CD4-positive, CD25-positive, alpha-beta regulatory T cell (primary cell): Measurements from ENCODE around the gene LANCL2. TPM values are rescaled to one million over a fixed set of nuclear protein-coding genes. Genes with fewer than 3 reads are reported as not detected.
A peak's percentile ranks its signal among the peaks of the same experiment; 100 is the strongest.

Source experiments
- ATAC-seq, 2 donors: fragments of 150-1000 bp; cut with Tn5 transposase; one replicate each; pipeline ENCODE4 v1.10.0; 2021; ENCODE audit warnings: low read depth in 2 of 2, moderate number of reproducible peaks in 2 of 2, moderate library complexity in 1 of 2
- DNase-seq, 3 donors: peaks; one replicate each; pipeline versions ENCODE4 v3.0.0 to v3.0.0-alpha.2; 2012 to 2022; ENCODE audit warnings: mixed read lengths in 1 of 3
- H3K27ac ChIP-seq: one replicate; pipeline ENCODE4 v1.7.0; 2013; ENCODE audit warnings: mild to moderate bottlenecking, low read length; ENCODE audit not compliant: insufficient read depth, poor library complexity, severe bottlenecking
- H3K27me3 ChIP-seq: one replicate; pipeline ENCODE4 v1.7.0; 2013; ENCODE audit warnings: low read length; ENCODE audit not compliant: control insufficient read depth, insufficient read depth
- H3K36me3 ChIP-seq: one replicate; pipeline ENCODE4 v1.7.0; 2013; ENCODE audit warnings: mild to moderate bottlenecking, low read length, moderate library complexity; ENCODE audit not compliant: control insufficient read depth, insufficient read depth
- H3K4me1 ChIP-seq: 2 replicates; pipeline ENCODE4 v1.7.0; 2013; ENCODE audit warnings: mild to moderate bottlenecking, low read length; ENCODE audit not compliant: insufficient read depth, control insufficient read depth, poor library complexity, severe bottlenecking
- H3K4me3 ChIP-seq: one replicate; pipeline ENCODE4 v1.7.0; 2013; ENCODE audit warnings: low read depth, mild to moderate bottlenecking, low read length, moderate library complexity
- H3K9me3 ChIP-seq, 2 experiments: 1 replicate in 1 of 2; 2 replicates in 1 of 2; pipeline ENCODE4 v1.7.0; 2013; ENCODE audit warnings: low read length in 2 of 2, mild to moderate bottlenecking in 1 of 2, moderate library complexity in 1 of 2; ENCODE audit not compliant: control insufficient read depth in 2 of 2
- H3K27ac Mint-ChIP-seq, 3 donors: one replicate each; pipeline ENCODE4 v1.8.0; 2020 to 2022; ENCODE audit warnings: mild to moderate bottlenecking in 3 of 3, mixed read lengths in 3 of 3, moderate library complexity in 2 of 3
- H3K27me3 Mint-ChIP-seq: one replicate; pipeline ENCODE4 v1.8.0; 2022; ENCODE audit warnings: mild to moderate bottlenecking, mixed read lengths
- H3K36me3 Mint-ChIP-seq: one replicate; pipeline ENCODE4 v1.8.0; 2020; ENCODE audit warnings: mixed read lengths
- H3K4me1 Mint-ChIP-seq, 4 donors: one replicate each; pipeline ENCODE4 v1.8.0; 2020 to 2022; ENCODE audit warnings: mixed read lengths in 4 of 4, mild to moderate bottlenecking in 1 of 4
- H3K4me3 Mint-ChIP-seq, 4 donors: one replicate each; pipeline ENCODE4 v1.8.0; 2020 to 2022; ENCODE audit warnings: mild to moderate bottlenecking in 4 of 4, mixed read lengths in 4 of 4, moderate library complexity in 3 of 4
- H3K9me3 Mint-ChIP-seq, 7 donors: one replicate each; pipeline ENCODE4 v1.8.0; 2020 to 2022; ENCODE audit warnings: mixed read lengths in 7 of 7, mild to moderate bottlenecking in 3 of 7, moderate library complexity in 2 of 7
- polyA plus RNA-seq, 4 donors: library from polyadenylated mRNA; unstranded; fragments of 300-500 nt; fragmentation: Illumina TruSeq; gene quantifications; one replicate each; pipeline ENCODE4 v1.2.3, GENCODE V29; 2021
- total RNA-seq: library from RNA; stranded (reverse); gene quantifications from one replicate; pipeline ENCODE4 v1.2.3, GENCODE V29; 2022

LANCL2 gene
- total and polyA plus RNA-seq, 5 donors from 2014 or later = 7.6 to 11.7 (median 10.4) TPM

- Mint-ChIP-seq H3K36me3 (peaks cover 52% of the 10 kb centered on the region), H3K27me3 (no peaks in the 10 kb centered on the region), H3K4me1 (peaks cover 39 to 92% (median 57%) of the 10 kb centered on the region in 4 donors), H3K9me3 (no peaks in the 10 kb centered on the region), H3K27ac (peak overlapping the region; percentile 69 to 92 (median 74)), H3K4me3 (no peak overlapping the region)
- ATAC-seq (no peak), DNase-seq (no peak)
- H3K4me3 ChIP-seq = no peak overlapping the region
- H3K27ac ChIP-seq = no peak overlapping the region
- H3K27me3 ChIP-seq = no peaks in the 10 kb centered on the region
- peaks cover 25% of the 10 kb centered on the region for H3K4me1 ChIP-seq
- peaks cover 44% of the 10 kb centered on the region for H3K36me3 ChIP-seq
- no peaks in the 10 kb centered on the region for H3K9me3 ChIP-seq
Measured at GRCh38 chr7:55483046-55483445, 117.9 kb downstream of the LANCL2 start.

Other genes starting within 250 kb of the LANCL2 start
- 128 TPM for gene VOPP1, start 207.2 kb downstream of the LANCL2 start, total RNA-seq
- gene VOPP1, start 207.2 kb downstream of the LANCL2 start, polyA plus RNA-seq = 10 to 100 TPM; 40.3 to 68.4 (median 56.1) TPM